NCI-H1092 treated with DMSO at 0.1 percent for 48 hours (cell line): ENCODE results near the gene TAT.

Experiments used
- DNase-seq: peaks from one replicate; lab custom pipeline; 2025; lab: John Stamatoyannopoulos, UW

Gene TAT

GRCh38 chr16:71537643-71538042 is 39.2 kb downstream of the TAT start:
- peak; percentile 49 for DNase-seq

DNA sequence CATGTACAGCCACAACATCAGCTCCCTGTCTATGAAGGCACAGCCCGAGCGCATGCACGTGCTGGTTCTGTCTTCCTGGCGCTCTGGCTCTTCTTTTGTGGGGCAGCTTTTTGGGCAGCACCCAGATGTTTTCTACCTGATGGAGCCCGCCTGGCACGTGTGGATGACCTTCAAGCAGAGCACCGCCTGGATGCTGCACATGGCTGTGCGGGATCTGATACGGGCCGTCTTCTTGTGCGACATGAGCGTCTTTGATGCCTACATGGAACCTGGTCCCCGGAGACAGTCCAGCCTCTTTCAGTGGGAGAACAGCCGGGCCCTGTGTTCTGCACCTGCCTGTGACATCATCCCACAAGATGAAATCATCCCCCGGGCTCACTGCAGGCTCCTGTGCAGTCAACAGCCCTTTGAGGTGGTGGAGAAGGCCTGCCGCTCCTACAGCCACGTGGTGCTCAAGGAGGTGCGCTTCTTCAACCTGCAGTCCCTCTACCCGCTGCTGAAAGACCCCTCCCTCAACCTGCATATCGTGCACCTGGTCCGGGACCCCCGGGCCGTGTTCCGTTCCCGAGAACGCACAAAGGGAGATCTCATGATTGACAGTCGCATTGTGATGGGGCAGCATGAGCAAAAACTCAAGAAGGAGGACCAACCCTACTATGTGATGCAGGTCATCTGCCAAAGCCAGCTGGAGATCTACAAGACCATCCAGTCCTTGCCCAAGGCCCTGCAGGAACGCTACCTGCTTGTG is 40.0 kb downstream of the TAT start:
- DNase-seq: no peak

DNA sequence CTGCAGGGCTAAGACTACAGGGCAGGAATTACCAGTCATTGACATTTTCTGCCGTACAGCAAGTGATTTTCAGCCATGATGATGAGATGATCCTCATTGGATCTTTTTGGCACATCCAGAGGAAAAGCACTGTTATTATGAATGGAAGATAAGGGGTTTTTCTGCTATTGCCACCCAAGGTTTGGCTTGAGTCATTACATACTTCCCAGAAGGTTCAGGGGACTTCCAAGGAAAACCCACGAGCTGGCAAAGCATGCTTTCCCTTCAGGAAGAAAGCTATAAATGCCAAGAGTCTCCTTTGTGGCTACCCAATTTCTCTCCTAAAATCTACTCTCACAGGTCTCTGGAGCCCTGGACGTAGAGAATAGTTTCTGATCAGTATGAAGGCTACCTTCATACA is 44.5 kb downstream of the TAT start:
- DNase-seq: no peak

DNA sequence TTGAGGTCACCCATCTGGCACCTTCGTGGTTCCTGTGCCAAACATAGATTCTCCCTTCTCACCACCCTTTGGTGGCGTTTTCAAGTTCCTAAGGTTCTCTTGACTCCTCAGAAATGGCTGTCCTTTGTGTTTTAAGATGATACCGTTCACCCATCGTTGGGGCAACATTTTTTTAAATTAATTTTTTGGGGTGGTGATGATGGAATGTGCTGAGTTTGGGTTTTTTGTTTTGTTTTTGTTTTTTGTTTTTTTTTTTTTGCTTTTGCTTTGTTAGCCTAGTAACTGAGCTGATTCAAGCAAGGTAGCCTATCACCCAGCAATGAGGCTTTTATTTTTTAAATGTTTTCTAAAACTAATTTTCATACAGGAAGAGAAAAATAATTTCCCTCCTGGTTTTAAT is 48.0 kb downstream of the TAT start:
- DNase-seq: no peak

GRCh38 chr16:71528257-71528656 is 48.6 kb downstream of the TAT start:
- no peak for DNase-seq

- DNase-seq: peak; percentile 54
Measured at GRCh38 chr16:71526111-71526631, 50.7 kb downstream of the TAT start, which contains the start of gene CHST4. Gene CHST4, plus strand, starts transcription at chr16:71526426. Its CDS starts 10,252 bp downstream, at chr16:71536678.

DNA sequence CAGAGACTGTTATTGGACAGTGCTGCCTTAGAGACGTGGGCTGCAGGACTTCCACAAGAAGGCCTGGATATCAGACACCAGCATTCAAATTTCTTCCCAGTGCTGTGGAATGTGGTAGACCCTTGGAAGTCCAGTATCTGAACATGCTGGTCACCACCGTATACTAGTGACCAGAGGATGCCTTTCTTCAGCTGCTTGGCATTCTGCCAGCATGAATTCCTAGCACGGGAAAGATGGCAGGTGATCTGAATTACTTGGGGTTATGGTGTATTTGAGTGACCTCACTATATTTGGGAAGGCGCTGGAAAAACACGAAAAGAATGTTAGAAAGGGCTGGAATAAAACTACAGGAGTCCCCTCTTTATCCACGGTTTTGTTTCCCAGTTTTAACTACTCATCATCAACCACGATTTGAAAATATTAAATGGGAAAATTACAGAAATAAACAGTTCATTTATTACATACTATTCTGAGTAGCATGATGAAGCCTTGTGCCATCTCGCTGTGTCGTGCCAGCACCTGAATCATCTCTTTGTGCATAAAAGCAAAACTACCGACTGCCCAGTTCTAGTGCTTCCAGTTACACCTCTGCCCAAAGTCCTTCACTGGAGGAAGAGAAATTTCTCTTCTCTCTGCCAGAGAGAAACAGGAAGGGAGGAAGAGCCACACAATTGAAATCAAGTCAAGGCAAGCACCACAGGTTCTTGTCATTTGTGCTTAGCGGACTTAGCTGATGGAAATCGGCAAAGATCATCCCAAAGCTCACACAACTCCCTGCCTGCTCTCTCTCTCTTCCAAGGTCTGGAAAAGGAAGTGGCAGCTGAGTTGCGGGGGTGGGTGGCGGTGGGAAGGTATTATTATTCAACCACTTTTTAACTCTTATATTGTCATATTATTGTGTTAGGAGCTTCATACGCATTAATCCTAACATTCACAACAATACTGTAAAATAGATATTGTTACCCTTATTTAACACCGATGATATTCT is 52.0 kb downstream of the TAT start:
- DNase-seq: no peak

DNA sequence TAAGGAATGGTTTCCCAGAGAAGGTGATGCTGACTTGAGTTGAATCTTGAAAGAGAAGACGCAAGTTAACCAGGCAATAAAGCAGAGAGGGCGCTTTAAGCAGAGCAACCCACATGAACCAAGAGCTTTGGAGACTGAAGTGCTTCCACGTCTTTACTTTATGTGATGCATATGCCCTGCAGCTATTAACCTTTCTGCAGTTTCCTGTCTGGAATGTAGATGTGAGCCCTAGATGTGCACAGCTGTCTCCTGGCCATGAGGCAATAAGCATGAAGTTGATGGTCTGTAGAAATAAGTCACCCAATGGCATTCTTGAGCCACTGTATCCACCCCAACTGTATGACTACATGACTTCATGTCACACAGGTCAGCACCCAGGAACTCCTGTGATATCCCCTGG is 56.3 kb downstream of the TAT start:
- no peak for DNase-seq
